ENCODE results near the gene USP14. TPM values are rescaled to one million over a fixed set of nuclear protein-coding genes. Genes with fewer than 3 reads are reported as not detected.
A peak's percentile ranks its signal among the peaks of the same experiment; 100 is the strongest.
"Not testable (repeated sequence)": the region's sequence is repeated elsewhere in the genome, so short reads cannot be mapped to it uniquely, and the experiment has no call there.

The USP14 gene
- total RNA-seq: 58.3 TPM

DNA sequence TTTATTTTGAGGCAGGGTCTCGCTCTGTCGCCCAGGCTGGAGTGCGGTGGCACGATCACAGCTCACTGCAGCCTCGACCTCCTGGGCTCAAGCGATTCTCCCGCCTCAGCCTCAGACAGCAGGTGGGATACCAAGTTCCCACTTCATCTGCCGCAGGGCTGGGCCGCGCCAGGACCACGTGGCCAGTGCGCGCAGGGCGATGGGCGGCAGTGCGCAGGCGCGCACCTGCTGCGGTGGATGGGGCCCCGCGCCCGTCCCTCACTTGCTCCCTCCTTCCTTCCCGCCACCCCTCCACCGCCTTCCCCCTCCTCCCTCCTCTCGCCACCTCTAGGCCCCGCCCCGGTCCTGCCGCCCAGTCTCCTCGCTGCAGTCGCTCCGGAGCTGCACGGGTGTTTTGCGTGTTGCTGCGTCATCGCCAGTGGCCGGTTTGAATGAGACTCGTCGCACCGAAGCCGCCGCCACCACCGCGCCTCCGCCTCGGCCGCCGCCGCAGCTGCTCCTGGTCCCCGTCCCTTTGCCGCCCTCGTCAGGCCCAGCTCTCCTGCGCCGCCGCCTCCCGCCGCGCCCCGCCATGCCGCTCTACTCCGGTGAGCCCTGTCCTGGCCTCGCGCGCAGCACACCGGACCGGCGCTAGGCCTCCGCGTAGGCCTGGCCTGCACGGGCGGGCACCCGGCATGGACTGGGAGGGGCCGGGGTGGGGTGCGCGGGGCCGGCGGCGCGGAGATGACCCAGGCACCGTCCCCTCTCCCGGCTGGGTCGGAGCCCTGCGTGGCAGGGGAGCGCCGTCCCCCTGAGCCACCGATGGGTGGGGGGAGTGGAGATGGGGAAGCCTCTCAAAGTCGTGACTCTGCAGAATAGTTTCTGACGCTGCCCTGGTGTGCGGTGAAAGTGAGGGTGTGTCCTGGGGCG, at the start of gene USP14:
Gene USP14 (plus strand): TSS at position 430 of the 909 bp plus-strand sequence. CDS start 142 bp downstream, at position 572.
- DNase-seq (ENCODE audit: low spot score): peak; percentile 97

DNA sequence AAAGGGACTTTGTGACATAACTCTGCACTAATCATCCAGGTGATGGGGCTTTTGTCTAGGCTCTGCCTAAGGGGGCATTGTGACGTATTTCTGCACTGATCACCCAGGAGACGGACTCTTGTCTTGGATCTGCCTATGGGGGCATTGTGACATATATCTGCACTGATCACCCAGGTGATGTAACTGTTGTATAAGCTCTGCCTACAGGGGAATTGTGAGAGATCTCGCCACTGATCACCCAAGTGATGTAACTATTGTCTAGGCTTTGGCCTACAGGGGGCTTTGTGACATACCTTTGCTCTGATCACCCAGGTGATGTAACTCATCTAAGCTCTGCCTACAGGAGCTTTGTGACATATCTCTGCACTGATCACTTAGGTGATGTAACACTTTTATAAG, 49.7 kb upstream of the USP14 start:
- not testable (repeated sequence) for DNase-seq (ENCODE audit: low spot score)

DNA sequence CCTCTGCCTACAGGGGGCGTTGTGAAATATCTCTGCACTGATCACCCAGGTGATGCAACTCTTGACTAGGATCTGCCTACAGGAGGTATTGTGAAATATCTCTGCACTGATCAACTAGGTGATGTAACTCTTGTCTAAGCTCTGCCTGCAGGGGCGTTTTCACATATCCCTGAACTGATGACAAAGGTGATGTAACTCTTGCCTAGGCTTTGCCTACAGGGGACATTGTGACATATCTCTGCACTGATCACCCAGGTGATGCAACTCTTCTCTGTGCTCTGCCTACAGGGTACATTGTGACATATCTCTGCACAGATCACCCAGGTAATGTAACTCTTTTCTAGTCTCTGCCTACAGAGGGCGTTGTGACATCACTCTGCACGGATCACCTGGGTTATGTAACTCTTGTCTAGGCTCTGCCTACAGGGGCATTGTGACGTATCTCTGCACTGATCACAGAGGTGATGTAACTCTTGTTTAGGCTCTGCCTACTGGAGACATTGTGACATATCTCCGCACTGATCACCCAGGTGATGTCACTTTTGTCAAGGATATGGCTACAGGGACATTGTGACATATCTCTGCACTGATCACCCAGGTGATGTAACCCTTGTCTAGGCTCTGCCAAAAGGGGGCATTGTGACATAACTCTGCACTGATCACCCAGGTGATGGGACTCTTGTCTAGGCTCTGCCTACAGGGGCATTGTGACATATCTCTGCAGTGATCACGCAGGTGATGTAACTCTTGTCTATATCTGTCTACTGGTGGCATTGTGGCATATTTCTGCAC, 49.0 kb upstream of the USP14 start:
- DNase-seq (ENCODE audit: low spot score): peak; percentile 65

GRCh38 chr18:109922-110261, 48.5 kb upstream of the USP14 start:
- not testable (repeated sequence) for DNase-seq (ENCODE audit: low spot score)

DNA sequence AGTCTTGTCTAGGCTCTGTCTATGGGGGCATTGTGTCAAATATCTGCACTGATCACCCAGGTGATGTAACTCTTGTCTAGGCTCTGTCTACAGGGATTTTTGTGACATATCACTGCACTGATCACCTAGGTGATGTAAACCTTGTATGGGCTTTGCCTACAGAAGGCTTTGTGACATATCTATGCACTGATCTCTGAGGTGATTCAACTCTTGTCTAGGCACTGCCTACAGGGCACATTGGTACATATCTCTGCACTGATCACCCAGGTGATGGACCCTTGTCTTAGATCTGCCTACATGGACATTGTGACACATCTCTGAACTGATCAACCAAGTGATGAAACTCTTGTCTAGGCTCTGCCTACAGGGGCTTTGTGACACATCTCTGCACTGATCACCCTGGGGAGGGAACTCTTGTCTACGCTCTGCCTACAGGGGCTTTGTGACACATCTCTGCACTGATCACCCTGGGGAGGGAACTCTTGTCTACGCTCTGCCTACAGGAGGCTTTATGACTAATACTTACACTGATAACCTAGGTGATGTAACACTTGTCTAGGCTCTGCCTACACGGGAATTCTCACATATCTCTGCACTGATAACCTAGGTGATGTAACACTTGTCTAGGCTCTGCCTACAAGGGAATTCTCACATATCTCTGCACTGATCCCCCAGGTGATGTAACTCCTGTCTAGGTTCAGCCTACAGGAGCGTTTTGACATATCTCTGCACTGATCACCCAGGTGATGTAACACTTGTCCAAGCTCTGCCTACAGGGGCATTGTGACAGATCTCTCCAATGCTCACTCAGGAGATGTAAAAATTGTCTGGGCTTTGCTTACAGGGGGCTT, 47.8 kb upstream of the USP14 start:
- peak; percentile 66 for DNase-seq (ENCODE audit: low spot score)

- DNase-seq (ENCODE audit: low spot score): no peak
Observed at GRCh38 chr18:111306-112014, 46.9 kb upstream of the USP14 start.

GRCh38 chr18:112015-112733, 46.2 kb upstream of the USP14 start:
- DNase-seq (ENCODE audit: low spot score): peak; percentile 70

DNA sequence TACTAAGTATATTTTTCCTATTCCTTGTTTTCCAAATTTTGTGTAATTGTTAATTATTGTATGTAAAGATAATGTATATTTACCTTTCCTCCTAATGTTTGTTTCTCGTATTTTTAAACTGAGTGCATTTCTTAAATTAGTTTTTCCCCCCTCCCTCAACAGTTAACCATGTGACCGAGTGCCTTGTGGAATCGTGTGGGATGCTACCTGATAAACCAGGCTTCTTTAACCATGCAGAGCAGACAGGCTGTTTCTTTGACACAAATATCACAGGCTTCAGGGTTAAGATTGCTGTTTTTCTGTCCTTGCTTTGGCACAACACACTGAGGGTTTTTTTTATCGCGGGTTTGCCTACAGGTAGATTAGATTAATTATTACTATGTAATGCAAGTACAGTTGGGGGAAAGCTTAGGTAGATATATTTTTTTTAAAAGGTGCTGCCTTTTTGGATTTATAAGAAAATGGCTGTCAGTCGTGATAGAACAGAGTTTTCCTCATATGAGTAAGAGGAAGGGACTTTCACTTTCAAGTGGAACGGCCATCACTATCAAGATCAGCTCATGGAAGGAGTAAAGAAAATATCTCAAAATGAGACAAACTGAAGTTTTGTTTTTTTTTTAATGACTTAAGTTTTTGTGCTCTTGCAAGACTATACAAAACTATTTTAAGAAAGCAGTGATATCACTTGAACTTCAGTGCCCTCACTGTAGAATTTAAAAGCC, 37.7 kb upstream of the USP14 start:
- DNase-seq (ENCODE audit: low spot score): not testable (repeated sequence)

- no peak for DNase-seq (ENCODE audit: low spot score)
Observed at GRCh38 chr18:135045-135444, 23.3 kb upstream of the USP14 start.

- no peak for DNase-seq (ENCODE audit: low spot score)
Observed at GRCh38 chr18:136433-136832, 21.9 kb upstream of the USP14 start.

GRCh38 chr18:137327-137726, 21.0 kb upstream of the USP14 start:
- DNase-seq (ENCODE audit: low spot score): no peak

DNA sequence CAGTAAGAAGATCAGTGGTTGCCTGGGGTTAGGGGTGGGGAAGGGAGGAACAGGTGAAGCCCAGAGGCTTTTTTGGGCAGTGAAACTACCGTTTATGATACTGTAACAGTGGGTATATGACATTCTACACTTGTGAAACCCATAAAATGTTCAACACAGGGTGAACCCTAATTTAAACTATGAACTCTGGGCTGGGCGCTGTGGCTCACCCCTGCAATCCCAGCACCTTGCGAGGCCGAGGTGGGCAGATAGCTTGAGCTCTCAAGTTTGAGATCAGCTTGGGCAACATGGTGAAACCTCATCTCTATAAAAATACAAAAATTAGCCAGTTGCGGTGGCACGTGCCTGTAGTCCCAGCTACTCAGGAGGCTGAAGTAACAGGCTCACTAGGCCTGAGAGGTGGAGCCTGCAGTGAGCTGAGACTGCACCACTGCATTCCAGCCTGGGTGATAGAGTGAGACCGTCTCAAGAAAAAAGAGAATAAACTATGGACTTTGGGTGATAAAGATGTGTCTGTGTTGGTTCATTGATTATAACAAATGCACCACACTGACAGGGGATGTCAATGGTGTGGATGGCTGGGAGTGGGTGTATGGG, 17.6 kb upstream of the USP14 start:
- no peak for DNase-seq (ENCODE audit: low spot score)

DNA sequence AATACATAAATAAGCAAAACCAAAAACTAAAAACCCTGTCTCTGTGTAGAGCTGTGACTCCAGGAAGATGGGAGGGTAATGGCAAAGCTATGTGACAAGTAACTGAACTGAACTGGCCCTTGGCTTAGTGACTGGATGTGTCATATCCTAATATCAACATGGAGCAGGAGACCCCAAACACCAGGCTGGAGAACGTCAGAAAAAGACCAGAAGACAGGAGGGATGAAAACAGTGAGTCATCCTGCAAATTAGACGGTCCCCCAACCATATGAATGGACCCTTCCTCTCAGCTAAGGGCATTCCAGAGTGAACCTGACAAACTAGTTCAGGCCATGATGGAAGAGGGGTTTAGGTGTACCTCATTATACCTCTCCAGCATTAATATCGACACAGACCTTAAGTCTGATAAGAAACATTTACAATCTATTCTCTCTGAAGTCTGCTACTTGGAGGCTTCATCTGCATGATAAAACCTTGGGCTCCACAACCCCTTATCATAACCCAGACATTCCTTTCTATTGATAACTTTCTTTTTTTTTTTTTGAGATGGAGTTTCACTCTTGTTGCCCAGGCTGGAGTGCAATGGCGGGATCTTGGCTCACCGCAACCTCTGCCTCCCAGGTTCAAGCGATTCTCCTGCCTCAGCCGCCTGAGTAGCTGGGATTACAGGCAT, 15.6 kb upstream of the USP14 start:
- DNase-seq (ENCODE audit: low spot score): not testable (repeated sequence)

DNA sequence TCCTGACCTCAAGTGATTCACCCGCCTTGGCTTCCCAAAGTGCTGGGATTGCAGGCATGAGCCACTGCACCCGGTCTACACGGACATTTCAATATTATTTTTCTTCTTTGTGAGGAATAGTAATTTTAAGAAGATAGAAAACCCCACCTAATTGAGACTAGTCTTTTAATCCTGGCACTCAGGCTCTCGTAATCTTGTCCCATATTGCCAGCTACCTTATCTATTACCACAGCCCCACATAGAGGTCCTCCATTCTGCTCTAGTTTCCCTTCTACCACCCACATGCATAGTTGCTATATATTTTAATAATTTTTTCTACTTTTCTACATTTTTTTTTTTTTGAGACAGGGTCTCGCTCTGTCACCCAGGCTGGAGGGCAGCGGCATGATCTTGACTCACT, 9.5 kb upstream of the USP14 start:
- no peak for DNase-seq (ENCODE audit: low spot score)

DNA sequence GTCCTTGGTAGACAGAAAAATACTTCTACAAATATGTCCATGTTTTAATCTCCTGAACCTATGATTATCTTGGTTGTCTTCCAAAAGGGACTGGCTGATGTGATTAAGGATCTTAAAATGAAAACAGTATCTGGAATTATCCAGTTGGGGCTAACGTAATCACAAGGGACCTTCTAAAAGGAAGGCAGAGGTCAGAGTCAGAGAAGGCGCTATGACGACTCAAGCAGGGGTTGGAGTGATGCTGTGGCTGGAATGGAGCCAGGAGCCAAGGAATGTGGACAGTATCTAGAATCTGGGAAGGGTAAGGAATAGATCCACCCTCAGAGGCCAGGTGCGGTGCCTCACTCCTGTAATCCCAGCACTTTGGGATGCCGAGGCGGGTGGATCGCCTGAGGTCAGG, 4.2 kb upstream of the USP14 start:
- no peak for DNase-seq (ENCODE audit: low spot score)

GRCh38 chr18:155688-156087, 2.7 kb upstream of the USP14 start:
- DNase-seq (ENCODE audit: low spot score): no peak

- no peak for DNase-seq (ENCODE audit: low spot score)
Observed at GRCh38 chr18:156514-157230, 1.7 kb upstream of the USP14 start.

- no peak for DNase-seq (ENCODE audit: low spot score)
Observed at GRCh38 chr18:159037-159652, 788 bp downstream of the USP14 start.
